IPS-20b (cell line): ENCODE measurements around the gene NBEAL1.
"Not testable (repeated sequence)": the region's sequence is repeated elsewhere in the genome, so short reads cannot be mapped to it uniquely, and the experiment has no call there.

ENCODE experiments used
- H3K27ac ChIP-seq: one replicate; pipeline ENCODE4 v1.5.1; 2013; ENCODE audit warnings: low read length
- H3K27me3 ChIP-seq: 2 replicates; pipeline ENCODE4 v1.6.1; 2013; ENCODE audit warnings: mild to moderate bottlenecking, low read length, inconsistent platforms; ENCODE audit not compliant: insufficient read depth
- H3K36me3 ChIP-seq: 2 replicates; pipeline ENCODE4 v1.6.1; 2013; ENCODE audit warnings: low read depth, mild to moderate bottlenecking, inconsistent platforms, low read length, moderate library complexity; ENCODE audit not compliant: insufficient read depth
- H3K4me1 ChIP-seq: 2 replicates; pipeline ENCODE4 v1.6.1; 2013; ENCODE audit warnings: mild to moderate bottlenecking, control low read depth, inconsistent platforms, low read length, moderate library complexity; ENCODE audit not compliant: insufficient read depth
- H3K4me3 ChIP-seq: 2 replicates; pipeline ENCODE4 v1.5.1; 2013; ENCODE audit warnings: mild to moderate bottlenecking, low read length, inconsistent platforms
- H3K9ac ChIP-seq: 2 replicates; pipeline ENCODE4 v1.6.1; 2013; ENCODE audit warnings: low read depth, mild to moderate bottlenecking, inconsistent platforms, low read length, moderate library complexity
- H3K9me3 ChIP-seq: 2 replicates; pipeline ENCODE4 v1.6.1; 2013; ENCODE audit warnings: mild to moderate bottlenecking, low read depth, low read length, inconsistent platforms; ENCODE audit not compliant: insufficient read depth

NBEAL1 gene

DNA sequence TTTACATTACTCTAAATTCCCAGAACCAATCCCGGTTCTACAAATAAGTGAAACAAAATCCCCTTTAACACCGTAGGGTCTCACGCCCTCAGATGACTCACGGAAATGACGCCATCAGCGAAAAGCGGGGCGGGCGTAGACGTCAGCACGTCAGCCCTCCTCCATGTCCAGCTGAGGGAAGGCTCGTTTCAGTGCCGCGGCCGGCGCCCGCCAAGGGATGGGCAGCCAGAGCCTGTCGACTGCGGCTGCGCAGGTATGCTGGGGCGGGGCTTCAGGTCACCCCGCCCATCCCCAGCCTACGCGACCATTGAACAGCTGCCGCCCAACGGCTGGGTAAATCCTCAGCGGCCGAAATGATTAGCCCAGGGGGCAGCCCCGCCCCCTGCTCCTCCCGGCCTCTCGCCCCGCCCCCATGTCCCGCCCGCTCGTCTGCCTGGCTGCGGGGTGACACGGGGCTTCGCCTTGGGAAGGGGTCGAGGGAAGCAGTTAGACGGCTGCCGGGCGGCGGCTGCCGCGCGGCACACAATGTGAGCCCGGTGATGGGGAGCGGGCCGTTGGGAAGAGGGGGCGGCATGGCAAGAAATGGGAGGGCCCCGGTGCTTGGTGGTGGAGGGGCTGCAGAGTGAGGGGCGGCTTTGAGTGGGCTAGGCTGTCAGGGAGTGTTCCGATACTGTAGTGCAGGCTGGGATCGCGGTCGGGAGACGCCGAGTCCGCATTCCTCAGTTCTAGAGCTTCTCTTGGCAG, at the start of gene NBEAL1:
TSS of gene NBEAL1 (plus strand) at position 420 of the 744 bp plus-strand sequence. CDS start 1,510 bp downstream, outside the sequence.
- H3K4me3 ChIP-seq: peak within 1 kb of the TSS; percentile 90
- 0 out of 2 replicates have a peak, but pooled peaks cover 13% of the 10 kb centered on the region for H3K4me1 ChIP-seq
- H3K36me3 ChIP-seq: no peaks in the 10 kb centered on the region
- H3K9me3 ChIP-seq: no peaks in the 10 kb centered on the region
- no peaks in the 10 kb centered on the region for H3K27me3 ChIP-seq
- peak within 1 kb of the TSS; percentile 87; the same call in 1 of the 2 replicates for H3K9ac ChIP-seq
- H3K27ac ChIP-seq: peak within 1 kb of the TSS; percentile 68

- Histone ChIP-seq H3K4me1 (no peaks in the 10 kb centered on the region; the same call in 1 of the 2 replicates), H3K27ac (no peak overlapping the region)
These were observed 48.7 kb upstream of the NBEAL1 start for GRCh38 chr2:202965810-202966460.

GRCh38 chr2:202969404-202969803, 45.3 kb upstream of the NBEAL1 start:
- H3K36me3 ChIP-seq, H3K27ac ChIP-seq, H3K4me1 ChIP-seq, H3K9me3 ChIP-seq, H3K27me3 ChIP-seq, H3K4me3 ChIP-seq, H3K9ac ChIP-seq: not testable (repeated sequence)

More at GRCh38 chr2:202965810-202966460, 48.7 kb upstream of the NBEAL1 start:
- H3K4me3 ChIP-seq: no peak overlapping the region
- no peaks in the 10 kb centered on the region for H3K36me3 ChIP-seq
- H3K9me3 ChIP-seq: no peaks in the 10 kb centered on the region
- H3K27me3 ChIP-seq: no peaks in the 10 kb centered on the region
- H3K9ac ChIP-seq: no peak overlapping the region

GRCh38 chr2:202976809-202977208, 37.9 kb upstream of the NBEAL1 start:
- Histone ChIP-seq H3K36me3 (no peaks in the 10 kb centered on the region), H3K27ac (no peak overlapping the region), H3K9me3 (no peaks in the 10 kb centered on the region)

DNA sequence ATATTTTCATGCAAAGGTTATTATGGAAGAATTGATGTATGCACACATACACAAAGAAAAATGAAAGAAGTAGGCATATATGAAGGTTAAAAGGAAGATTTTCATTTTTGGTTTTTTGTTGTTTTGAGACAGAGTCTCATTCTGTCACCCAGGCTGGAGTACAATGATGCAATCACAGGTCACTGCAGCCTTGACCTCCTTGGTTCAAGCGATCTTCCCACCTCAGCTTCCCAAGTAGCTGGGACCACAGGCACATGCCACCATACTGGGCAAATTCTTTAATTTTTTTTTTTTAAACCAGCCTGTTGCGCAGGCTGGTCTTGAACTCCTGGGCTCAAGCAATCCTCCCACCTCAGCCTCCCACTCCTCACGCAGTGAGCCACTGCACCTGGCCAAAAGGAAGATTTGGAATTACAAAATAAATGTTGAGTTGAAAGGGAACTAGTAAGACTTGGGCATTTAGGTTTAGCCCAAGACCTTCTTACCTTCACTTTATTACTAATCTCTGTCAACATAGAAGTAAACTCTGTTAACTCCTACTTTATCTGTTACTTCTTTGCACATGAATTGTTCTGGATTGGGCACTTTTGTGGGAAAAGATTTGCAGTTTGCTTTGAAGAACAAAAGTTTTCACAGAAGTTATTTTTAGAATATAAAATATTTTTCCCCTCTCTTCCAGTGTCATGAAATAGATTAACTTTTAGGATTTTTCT, 31.7 kb upstream of the NBEAL1 start:
- no peak overlapping the region for H3K27ac ChIP-seq
- H3K4me1 ChIP-seq: no peaks in the 10 kb centered on the region
- H3K9ac ChIP-seq: no peak overlapping the region
- no peaks in the 10 kb centered on the region for H3K9me3 ChIP-seq
- H3K4me3 ChIP-seq: no peak overlapping the region
- no peaks in the 10 kb centered on the region for H3K36me3 ChIP-seq
- no peaks in the 10 kb centered on the region for H3K27me3 ChIP-seq

More at GRCh38 chr2:202976809-202977208, 37.9 kb upstream of the NBEAL1 start:
- H3K4me3 ChIP-seq: no peak overlapping the region
- H3K27me3 ChIP-seq: no peaks in the 10 kb centered on the region
- H3K4me1 ChIP-seq: no peaks in the 10 kb centered on the region
- no peak overlapping the region for H3K9ac ChIP-seq

GRCh38 chr2:202989749-202990148, 24.9 kb upstream of the NBEAL1 start:
- Histone ChIP-seq H3K4me1 (no peaks in the 10 kb centered on the region), H3K9ac (no peak overlapping the region), H3K9me3 (no peaks in the 10 kb centered on the region), H3K4me3 (no peak overlapping the region), H3K27ac (no peak overlapping the region), H3K27me3 (no peaks in the 10 kb centered on the region), H3K36me3 (no peaks in the 10 kb centered on the region)

DNA sequence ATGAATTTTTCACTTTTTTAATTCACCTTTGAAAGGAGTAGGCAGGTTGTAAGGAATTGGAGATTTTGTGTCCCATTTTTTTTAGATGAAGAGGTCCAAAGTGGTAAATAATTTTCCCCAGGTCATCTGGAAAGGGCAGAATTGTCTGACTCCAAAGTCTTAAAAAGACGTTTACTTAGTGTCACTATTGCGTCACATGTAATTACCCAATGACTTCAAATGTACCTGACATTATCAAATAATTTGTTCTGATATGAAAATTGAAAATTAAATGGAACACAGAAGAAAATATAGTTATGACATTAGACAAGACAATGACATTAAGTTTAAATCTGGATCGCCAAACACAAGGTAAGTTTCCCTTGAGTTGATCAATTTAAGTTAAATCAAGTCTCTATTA, 24.2 kb upstream of the NBEAL1 start:
- H3K27me3 ChIP-seq: no peaks in the 10 kb centered on the region
- no peak overlapping the region for H3K27ac ChIP-seq
- no peak overlapping the region for H3K4me3 ChIP-seq
- H3K9me3 ChIP-seq: no peaks in the 10 kb centered on the region
- H3K9ac ChIP-seq: no peak overlapping the region
- H3K4me1 ChIP-seq: no peaks in the 10 kb centered on the region
- H3K36me3 ChIP-seq: no peaks in the 10 kb centered on the region

DNA sequence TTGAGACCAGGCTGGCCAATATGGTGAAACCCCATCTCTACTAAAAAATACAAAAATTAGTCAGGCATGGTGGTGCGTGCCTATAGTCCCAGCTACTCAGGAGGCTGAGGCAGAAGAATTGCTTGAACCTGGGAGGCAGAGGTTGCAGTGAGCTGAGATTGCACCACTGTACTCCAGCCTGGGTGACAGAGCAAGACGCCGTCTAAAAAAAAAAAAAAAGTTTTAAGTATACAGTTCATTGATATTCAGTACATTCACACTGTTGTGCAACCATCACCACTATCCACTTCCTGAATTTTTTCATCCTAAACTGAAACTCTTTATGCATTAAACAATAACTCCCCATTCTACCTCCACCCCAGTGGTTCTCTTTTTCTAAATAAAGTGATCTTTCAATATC, 17.6 kb upstream of the NBEAL1 start:
- not testable (repeated sequence) for H3K36me3 ChIP-seq, H3K27ac ChIP-seq, H3K9me3 ChIP-seq, H3K4me3 ChIP-seq, H3K9ac ChIP-seq, H3K27me3 ChIP-seq, H3K4me1 ChIP-seq

GRCh38 chr2:203002054-203002821, 12.4 kb upstream of the NBEAL1 start:
- no peaks in the 10 kb centered on the region for H3K9me3 ChIP-seq
- H3K27ac ChIP-seq: no peak overlapping the region
- no peak overlapping the region for H3K9ac ChIP-seq
- H3K4me3 ChIP-seq: no peak overlapping the region
- H3K36me3 ChIP-seq: no peaks in the 10 kb centered on the region
- no peaks in the 10 kb centered on the region for H3K27me3 ChIP-seq
- H3K4me1 ChIP-seq: no peaks in the 10 kb centered on the region

DNA sequence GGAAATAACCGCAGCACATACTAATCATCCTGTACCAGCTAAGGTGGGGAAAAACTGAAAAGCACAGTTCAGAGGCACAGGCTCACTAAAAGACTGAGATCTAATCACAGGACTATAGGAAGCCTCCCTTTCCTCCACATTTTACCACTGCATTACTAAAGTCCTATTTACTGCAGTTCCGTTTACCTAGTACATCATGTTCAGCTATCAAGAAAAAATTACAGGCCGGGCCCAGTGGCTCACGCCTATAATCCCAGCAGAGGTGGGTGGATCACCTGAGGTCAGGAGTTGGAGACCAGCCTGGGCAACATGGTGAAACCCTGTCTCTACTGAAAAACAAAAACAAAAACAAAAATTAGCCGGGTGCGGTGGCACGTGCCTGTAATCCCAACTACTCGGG, 11.0 kb upstream of the NBEAL1 start:
- Histone ChIP-seq H3K27ac (no peak overlapping the region), H3K9ac (no peak overlapping the region), H3K4me1 (no peaks in the 10 kb centered on the region), H3K9me3 (no peaks in the 10 kb centered on the region), H3K4me3 (no peak overlapping the region), H3K27me3 (no peaks in the 10 kb centered on the region), H3K36me3 (no peaks in the 10 kb centered on the region)

- Histone ChIP-seq H3K36me3 (no peaks in the 10 kb centered on the region), H3K9ac (no peak overlapping the region), H3K9me3 (no peaks in the 10 kb centered on the region), H3K27me3 (no peaks in the 10 kb centered on the region), H3K4me1 (0 out of 2 replicates have a peak, but pooled peaks cover 13% of the 10 kb centered on the region), H3K27ac (no peak overlapping the region), H3K4me3 (no peak overlapping the region)
These were observed 2.0 kb downstream of the NBEAL1 start for GRCh38 chr2:203016716-203017115.
